HG03432 (cell line): ENCODE data around the gene HSD11B2.

Experiments used
- ATAC-seq: cut with Tn5 transposase; IDR thresholded peaks from one replicate; pipeline ENCODE4 v1.9.1; 2021; ENCODE audit warnings: mild to moderate bottlenecking, moderate library complexity; ENCODE audit not compliant: unreplicated experiment

The HSD11B2 gene

GRCh38 chr16:67470359-67470758, 39.4 kb downstream of the HSD11B2 start:
- ATAC-seq, result no peak

GRCh38 chr16:67471758-67472384, 41.0 kb downstream of the HSD11B2 start:
- no peak for ATAC-seq

GRCh38 chr16:67474551-67475455, 43.9 kb downstream of the HSD11B2 start:
- no peak for ATAC-seq

- no peak for ATAC-seq
These were observed 47.1 kb downstream of the HSD11B2 start for GRCh38 chr16:67477960-67478554.

GRCh38 chr16:67480833-67481560, 50.1 kb downstream of the HSD11B2 start, which contains the start of gene ATP6V0D1:
TSS of gene ATP6V0D1 (minus strand) at chr16:67481157. CDS start at chr16:67481086, 71 bp downstream.
- peak; percentile 87 for ATAC-seq

- peak; percentile 12 for ATAC-seq
These were observed 50.8 kb downstream of the HSD11B2 start for GRCh38 chr16:67481561-67482232.

GRCh38 chr16:67482233-67482924, 51.5 kb downstream of the HSD11B2 start:
- no peak for ATAC-seq

GRCh38 chr16:67483150-67483549, 52.2 kb downstream of the HSD11B2 start, which contains the start of gene AGRP:
TSS of gene AGRP (minus strand) at chr16:67483547. CDS start at chr16:67483398, 149 bp downstream.
- ATAC-seq, result no peak

- no peak for ATAC-seq
These were observed 53.0 kb downstream of the HSD11B2 start for GRCh38 chr16:67483731-67484525.

GRCh38 chr16:67486805-67487204, 55.9 kb downstream of the HSD11B2 start:
- ATAC-seq, result no peak
